HG03025 (cell line): ENCODE results near the gene SMIM41.

ENCODE experiments used
- ATAC-seq: cut with Tn5 transposase; IDR thresholded peaks from one replicate; pipeline ENCODE4 v1.9.1; 2021; ENCODE audit warnings: mild to moderate bottlenecking, moderate library complexity; ENCODE audit not compliant: unreplicated experiment, low FRiP score

The SMIM41 gene

DNA sequence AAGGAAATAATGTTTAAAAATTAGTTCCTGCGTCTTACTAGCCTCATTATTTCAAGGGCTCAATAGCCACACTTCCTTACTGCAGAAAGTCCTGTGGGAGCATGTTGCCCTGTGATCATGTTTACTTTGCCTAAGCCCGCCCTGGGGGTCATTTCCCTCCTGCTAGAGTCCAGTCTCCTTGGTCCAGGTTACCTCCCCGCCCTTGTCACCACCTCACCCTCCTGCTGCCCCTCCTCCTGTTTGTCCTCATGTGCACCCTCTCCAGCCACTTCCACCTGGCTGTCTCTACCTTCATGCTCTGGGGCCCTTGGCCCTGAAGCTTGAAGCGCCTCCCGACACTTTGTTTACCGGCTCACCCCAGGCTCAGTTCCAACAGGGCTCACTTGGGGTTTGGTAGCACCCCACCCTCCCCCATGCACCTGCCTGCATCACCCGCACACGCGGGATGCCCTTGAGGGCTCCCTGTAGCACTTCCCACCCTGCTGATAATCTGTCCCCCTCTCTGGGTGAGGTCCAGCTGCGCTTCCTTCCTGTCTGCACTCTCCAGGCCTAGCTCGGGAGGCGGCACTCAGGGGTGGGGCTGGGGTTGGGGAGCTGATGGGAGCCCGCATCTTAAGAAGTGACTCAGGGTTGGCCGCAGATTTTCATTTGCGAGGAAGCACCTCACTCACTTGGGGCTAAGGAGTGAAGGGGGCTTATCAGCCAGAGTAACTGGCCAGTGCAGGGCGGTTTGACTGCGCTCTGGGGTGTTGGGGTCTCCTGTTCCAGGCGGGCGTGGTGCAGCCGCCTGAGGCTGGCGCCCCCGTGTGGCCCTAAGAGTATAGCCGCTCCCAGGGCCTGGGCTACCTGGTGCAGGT lies 40.1 kb downstream of the SMIM41 start:
- no peak for ATAC-seq

DNA sequence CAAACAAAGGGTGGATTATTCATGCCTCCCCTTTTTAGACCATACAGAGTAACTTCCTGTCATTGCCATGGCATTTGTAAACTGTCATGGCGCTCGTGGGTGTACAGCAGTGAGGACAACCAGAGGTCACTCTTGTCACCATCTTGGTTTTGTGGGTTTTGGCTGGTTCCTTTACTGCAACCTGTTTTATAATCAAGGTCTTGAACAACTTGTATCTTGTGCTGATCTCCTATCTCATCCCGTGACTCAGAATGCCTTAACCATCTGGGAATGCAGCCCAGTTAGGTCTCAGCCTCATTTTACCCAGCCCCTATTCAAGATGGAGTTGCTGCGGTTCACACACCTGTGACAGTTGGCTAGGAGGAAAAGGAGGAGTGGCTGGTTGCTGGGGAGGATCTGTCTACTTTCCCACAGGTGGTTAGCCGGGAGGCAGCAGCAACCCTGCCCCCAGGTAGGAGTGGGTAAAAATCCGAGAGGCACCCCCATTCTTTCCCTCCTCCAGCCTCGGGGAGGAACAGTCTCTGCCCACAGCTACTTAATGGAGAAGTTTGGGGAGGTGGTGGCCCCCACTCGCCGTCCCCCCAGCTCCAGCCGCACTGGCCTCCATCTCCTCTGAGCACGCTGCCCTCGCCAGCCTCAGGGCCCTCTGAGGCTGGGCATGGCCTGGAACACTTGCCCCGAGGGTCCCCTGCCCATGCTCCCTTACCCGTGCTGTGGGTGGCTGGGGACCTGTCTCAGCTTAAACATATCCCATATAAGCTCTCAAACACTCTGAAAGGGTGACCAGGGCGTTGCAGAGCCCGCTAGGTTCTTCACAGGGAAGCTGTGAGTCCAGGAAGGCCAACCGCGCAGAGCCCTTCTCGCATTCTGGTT lies 41.7 kb downstream of the SMIM41 start:
- no peak for ATAC-seq

DNA sequence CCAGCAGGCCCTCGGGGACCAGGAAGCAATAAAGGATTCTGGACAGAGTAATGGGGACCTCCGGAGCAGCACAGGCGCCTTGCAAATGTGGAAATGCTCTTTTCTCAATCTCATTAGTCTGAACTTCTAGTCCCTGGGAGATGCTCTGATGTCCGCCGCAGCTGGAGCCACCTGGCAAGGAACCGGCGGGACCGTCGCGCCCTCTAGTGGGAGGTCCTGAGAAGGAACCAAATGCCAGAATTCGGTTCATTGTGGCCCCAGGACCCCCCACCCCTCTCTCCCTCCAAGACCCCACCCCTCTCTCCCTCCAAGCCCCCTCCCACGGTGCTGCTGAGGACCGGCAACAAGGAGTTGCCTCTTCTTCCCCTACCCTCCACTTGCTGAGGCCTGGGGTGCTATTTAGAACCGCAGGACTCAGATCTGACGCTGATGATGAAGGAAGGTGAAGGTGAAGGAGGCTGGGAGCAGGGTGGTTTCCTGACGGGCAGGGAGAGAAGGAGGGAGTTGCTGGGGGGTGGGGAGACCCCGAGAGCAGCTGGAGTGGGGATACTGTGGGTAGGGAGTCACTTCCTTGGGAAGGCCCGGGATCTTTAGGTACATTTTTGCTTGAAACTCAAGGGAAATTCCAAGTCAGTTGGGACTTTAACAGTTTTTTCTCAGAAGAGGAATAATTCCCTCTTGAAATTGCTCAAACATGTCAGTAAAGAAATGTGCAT lies 42.5 kb downstream of the SMIM41 start:
- no peak for ATAC-seq

DNA sequence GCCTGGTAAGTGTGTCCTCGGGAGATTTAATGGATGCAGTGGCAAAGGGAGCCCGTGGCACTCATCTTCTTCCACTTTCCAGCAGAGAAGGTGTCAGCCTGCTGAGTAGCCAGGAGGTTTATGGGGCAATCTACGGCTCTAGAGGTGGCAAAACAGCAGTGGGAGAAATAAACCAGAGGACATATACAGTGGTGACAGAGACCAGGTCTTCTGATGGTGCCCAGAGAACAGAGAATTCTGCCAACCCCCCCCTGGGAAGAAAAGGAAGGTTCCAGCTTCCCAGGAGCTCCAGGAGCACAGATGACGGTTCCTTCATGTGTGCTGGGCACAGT lies 43.0 kb downstream of the SMIM41 start:
- no peak for ATAC-seq

DNA sequence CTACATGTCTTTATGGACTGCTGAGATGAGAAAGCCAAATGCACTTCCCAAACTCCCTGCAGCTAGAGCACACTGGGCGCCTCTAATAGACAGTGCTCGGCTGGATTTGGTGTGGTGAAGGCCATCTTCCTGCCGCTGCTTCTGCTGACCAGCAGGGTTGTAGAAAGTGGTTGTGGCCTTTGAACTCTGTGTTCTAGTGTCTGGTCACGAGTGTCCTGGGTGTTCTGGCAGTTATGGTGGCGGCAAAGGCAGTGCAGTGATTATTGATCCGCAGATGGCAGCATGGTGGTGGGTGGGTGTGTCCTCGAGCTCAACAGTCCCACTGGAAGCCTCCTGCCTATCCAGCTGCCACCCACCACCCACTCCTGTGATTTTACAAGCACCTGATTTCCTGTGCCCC lies 43.4 kb downstream of the SMIM41 start:
- ATAC-seq = no peak

DNA sequence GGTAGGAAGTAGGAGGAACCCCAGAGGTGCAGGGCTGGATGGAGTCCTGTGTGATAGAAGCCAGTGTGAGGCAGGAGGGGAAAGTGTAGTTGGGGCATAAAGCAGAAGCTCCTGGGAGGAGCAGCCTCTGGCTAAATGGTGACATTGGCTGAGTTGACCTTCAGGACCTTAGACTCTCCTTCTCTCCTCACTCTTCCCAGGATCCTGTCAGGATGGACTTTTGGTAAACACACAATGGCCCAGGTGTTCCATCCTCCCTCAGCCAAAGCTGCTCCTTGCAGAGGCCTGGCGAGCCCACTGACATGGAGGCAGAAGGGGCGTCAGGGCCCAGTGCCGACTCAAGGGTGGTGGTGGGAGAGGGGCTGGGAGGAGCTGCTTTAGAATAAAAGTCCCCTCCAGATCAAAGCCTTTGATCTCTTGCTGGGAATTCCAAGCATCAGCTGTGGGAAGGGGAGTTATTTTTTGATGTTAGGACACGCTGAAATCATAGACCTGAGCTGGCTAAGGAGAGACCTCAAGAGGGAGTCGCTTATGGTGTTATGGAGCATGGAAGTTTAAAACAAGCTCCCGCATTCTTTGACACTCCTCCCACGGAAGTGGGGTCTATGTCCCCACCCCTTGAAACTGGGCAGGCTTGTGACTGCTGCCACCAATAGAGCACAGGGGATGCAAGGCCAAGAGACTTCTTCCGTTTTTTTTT lies 44.1 kb downstream of the SMIM41 start:
- no peak for ATAC-seq

DNA sequence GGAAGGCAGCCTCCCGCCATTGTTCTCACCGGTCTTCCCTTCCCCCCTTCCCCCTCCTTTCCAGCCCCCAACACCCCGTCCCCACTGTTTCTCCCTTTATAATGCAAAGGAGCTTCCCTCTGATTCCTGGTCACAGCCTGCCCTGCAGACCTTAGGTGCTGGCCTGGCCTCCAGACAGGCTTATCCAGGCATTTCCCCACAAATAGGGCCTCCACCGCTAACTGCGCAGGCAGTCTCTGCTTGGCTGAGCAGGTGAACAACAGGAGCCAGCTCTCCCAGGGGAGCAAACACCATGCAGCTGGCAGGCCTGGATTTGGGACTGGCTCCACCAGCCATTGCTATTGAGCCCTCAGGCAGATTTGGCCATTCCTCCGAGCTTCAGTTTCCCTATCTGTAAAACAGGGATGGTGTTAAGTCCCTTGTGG lies 46.0 kb downstream of the SMIM41 start:
- ATAC-seq = no peak

DNA sequence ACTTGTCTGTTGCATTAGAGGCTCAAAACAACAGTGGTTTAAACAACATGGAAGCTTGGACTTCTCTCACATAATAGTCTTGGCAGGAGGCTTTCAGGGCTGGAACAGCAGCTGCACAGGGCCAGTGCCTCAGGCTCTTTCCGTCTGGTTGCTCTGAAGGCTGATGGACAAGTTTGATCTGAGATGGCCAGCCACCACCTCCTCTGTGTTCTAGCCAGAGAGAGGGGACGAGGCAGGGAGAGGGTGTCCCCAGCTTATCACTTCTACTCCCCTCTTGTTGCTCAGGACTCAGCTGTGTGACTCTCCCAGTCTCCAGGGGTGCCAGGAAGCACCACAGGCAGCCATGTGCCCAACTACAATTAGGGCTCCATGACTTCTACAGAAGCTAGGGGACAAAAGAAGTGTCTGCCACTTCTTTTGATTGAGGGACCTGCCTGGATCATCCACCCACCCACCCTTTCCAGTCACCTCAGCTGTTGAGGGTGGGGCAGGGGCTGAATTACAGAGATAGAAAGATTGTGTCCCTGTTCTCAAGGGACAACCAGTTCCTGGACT lies 46.6 kb downstream of the SMIM41 start:
- no peak for ATAC-seq

DNA sequence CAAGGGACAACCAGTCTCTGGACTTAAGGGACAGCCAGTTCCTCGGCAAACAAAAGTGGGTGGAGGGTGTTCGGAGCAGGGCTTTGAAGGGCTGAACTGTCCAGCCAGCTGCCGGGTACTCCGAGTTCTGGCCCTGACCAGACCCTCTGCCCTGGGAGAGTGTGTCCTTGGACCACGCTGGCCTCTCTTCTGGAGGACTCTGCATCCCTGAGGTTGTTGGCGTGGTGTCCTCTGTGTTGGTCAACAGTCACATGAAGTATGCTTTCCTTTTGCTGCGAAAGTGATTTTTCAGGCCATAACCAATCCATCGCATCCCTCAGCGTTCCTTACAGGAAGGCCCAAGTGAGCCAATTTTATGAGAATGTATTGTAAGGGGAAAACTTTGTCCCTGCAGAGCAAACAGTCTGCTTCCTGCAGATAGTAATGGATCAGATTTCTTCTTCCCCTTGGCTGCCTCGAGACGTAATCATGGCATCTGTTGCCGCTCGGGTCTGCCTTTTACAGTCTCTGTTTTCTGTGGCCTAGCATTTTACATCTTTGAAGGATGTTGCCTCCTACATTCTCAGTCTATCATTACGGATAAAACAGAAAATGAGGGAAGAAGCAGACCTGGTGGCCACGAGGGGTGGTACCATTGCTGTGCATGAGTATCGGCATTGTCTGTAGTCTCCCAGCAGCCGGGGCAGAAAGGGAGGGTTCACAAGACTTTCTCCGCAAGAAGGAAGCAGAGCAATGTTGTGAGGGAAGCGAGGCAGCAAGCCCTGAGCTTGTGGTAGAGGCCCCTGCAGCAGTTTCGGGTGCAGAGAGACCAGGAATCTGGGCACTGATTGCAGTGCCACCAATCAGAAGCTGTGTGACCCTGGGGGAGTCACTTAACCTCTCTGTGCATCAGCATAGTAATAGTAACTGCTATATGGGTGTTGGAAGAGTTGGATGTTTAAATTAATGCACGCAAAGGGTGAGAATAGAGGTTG lies 47.4 kb downstream of the SMIM41 start:
- no peak for ATAC-seq

DNA sequence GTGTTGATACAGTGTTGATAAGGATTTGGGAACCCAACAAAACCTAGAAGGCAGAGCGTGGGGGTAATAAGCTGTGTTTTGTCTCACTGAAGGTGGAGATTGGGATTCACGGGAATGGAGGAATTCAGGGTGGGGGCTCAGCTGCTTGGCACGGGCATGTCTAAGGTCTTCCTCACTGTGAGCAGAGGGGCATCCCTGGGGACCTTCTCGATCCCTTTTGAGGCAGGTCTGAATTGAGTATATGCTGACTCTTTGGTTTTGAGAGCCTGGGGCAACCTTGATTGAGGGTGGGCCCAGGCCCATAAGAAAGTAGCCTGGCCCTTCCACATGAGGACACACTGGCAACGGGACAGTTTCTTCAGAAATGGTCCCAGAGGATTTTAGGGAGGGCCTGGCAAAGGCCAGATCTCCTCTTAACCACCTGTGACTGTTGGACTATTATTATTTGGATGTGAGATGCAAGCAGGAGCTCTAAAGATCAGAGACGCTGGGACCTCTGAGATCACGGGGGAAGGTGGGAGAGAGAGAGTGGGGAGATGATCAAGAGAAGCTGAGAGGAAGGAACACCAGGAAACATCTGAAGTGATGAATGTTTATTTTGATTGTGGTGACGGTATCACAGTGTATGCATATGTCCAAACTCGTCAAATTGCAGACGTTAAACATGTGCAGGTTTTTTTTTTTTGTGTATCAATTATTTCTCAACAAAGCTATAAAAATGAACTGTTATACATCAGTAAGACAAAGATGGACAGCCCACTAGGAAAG lies 48.4 kb downstream of the SMIM41 start:
- no peak for ATAC-seq

DNA sequence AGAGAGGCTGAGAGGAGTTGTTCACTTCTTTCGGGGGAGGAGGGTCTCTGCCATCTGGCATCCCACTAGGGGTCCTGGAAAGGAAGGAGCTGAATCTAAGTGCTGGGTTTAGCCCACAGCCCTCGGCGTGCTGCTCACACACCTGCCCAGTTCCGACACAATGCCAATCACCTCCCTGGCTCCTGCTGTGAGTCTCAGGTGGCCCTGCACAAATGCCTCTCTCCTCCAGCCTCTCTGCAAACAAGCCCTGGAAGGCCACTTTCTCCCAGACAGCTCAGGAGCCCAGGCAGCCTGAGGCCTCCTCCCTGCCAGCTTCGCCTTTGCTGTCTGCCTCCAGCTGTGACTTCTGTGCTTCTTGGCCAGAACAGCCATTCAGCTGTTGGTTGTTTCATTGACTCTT lies 51.2 kb downstream of the SMIM41 start:
- no peak for ATAC-seq

DNA sequence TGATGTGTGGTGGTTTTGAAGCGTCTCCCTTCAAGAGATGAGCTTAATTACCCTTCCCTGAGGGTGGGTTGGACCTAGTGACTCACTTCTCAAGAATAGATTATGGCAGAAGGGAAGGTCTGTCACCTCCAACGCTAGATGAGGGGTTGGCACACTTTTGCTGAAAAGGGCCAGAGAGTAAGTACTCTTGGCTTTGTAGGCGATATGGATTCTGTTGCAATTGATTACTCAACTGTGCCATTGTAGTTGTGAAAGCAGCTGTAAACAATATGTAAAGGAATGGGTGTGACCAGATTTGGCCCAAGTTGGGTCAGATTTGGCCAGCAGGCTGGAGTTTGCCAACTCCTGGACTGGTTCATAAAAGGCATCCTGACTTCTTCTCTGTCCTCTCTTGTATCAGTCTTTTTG lies 53.3 kb downstream of the SMIM41 start:
- ATAC-seq = no peak

DNA sequence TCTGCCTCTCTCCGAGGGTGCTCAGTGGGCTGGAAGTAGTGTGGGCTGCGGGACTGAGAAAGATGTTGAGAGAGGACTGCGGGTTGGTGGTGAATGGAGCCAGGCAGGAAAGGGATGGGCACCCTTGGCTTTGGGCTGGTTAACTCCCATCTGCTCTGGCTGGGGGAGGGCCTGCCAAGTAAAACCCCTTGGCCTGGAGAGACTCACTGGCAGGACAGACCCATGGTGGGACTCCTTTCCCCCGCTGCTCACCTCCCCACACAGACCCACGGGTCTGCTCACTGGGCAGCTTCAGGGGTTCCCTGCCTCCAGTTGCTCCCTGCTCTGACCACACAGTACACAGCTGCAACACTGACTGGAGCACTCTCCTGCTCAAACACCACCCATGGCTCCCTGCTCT lies 58.2 kb downstream of the SMIM41 start:
- no peak for ATAC-seq

DNA sequence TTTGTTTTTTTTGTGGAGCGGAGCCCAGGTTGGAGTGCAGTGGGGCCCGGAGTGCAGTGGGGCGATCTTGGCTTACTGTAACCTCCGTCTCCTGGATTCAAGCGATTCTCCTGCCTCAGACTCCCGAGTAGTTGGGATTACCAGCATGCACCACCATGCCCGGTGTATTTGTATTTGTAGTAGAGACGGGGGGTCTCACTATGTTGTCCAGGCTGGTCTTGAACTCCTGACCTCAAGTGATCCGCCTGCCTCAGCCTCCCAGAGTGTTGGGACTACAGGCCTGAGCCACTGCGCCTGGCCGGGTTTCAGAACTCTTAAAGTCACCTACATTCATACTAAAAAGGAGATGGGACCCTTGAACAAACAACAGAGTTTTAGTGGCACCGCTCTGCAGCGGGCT lies 59.6 kb downstream of the SMIM41 start:
- ATAC-seq = no peak

DNA sequence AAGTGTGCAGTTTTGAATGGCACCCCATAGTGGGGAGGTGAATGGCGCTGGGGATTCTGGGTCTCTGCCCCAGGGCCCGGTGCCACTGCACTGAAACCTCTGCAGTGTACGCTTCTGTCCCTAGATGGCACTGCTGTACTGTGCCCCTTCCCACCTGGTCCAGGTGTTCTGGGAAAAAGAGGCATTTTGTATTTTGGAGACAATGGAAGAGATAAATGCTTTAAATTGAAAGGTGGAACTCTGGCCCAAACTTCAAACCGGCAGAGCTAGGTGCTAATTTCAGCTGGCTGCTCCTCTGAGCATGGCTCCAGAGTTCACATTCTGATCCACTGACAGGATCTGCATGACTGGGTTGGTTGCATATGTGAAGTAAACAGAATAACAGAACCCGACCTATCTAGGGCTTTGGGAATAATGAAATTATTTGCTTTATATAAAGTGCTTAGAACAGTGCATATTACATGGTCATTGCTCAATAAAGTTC lies 60.1 kb downstream of the SMIM41 start:
- no peak for ATAC-seq

DNA sequence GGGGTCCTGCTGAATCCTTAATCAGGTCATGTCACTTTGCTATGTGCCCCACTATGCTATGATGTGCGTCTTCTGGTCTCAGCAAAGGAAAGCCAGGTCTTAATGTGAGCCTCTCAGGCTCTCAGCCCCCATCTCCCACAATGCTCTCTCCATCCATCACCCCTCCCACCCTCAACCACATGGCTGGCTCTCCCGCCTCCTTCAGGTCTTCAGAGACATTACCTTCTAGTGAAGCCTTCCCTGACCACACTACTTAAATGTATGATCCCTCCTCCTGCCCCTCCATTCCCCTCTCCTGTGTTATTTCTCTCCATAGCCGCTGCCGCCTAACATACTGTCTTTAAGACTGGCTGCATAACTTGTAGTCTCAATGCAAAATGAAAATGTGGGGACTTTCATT lies 61.8 kb downstream of the SMIM41 start:
- ATAC-seq = no peak

DNA sequence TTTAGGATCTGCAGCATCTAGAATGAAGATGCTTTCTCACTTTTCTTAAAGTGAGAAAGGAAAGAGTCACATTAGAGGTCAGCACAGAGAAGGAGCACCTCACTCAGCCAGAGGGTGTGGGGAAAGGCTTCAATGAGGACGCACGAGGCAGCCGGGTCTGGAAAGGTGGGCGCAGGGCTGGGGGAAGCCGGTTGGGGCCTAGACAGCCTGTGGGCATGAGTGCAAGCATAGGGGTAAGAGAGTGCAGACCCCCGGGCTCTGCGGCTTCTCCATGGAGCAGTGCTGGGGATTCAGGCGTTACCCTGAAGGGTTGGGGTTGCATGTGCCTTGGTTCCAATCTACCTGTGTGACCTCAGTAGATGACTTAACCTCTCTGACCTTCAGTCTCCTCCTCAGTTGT lies 62.4 kb downstream of the SMIM41 start:
- ATAC-seq = no peak

DNA sequence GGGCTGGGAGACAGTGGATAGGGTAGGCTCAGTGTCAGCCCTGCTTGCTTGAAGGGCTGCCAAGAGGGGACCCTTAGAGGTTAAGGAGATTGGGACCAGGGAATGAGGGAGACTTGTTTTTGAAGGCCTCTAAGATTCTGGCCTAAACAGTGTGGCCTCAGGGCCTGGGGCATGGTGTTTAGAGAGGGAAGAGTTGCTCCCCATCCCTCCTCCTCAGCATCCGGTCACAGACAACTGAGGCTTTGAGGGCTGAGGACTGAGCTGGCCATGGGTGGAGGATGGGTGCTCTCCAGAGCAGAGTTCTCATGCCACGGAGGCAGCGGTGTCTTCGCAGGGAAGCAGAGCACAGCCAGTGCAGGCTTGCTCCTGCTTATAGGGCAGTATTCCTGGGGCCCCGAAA lies 62.9 kb downstream of the SMIM41 start:
- ATAC-seq = no peak
